NCI-H1092 treated with DMSO at 0.1 percent for 48 hours (cell line): ENCODE data around the gene AK9.

Experiments used
- DNase-seq: peaks from one replicate; lab custom pipeline; 2025; lab: John Stamatoyannopoulos, UW

The AK9 gene

GRCh38 chr6:109695468-109695867 is 4.5 kb upstream of the AK9 start:
- DNase-seq: no peak

- no peak for DNase-seq
Observed at GRCh38 chr6:109693111-109693510, 2.1 kb upstream of the AK9 start.

- peak; percentile 67 for DNase-seq
Observed at GRCh38 chr6:109690373-109690736, 647 bp downstream of the AK9 start.

- no peak for DNase-seq
Observed at GRCh38 chr6:109687271-109687761, 3.7 kb downstream of the AK9 start.

GRCh38 chr6:109686566-109687265 is 4.3 kb downstream of the AK9 start:
- no peak for DNase-seq

GRCh38 chr6:109678661-109679505 is 12.1 kb downstream of the AK9 start:
- DNase-seq: peak; percentile 58

GRCh38 chr6:109678240-109678639 is 12.8 kb downstream of the AK9 start:
- DNase-seq: no peak

- DNase-seq: no peak
Observed at GRCh38 chr6:109676724-109677123, 14.3 kb downstream of the AK9 start.

- DNase-seq: no peak
Observed at GRCh38 chr6:109672839-109673238, 18.2 kb downstream of the AK9 start.

- no peak for DNase-seq
Observed at GRCh38 chr6:109672175-109672574, 18.8 kb downstream of the AK9 start.

GRCh38 chr6:109671733-109672132 is 19.3 kb downstream of the AK9 start:
- no peak for DNase-seq

GRCh38 chr6:109669811-109670210 is 21.2 kb downstream of the AK9 start:
- DNase-seq: no peak

GRCh38 chr6:109662192-109662591 is 28.8 kb downstream of the AK9 start:
- no peak for DNase-seq

GRCh38 chr6:109660526-109661320 is 30.3 kb downstream of the AK9 start:
- DNase-seq: no peak

- DNase-seq: no peak
Observed at GRCh38 chr6:109655761-109656262, 35.2 kb downstream of the AK9 start.

- no peak for DNase-seq
Observed at GRCh38 chr6:109653264-109653663, 37.7 kb downstream of the AK9 start.

GRCh38 chr6:109644131-109644530 is 46.9 kb downstream of the AK9 start:
- DNase-seq: no peak

- no peak for DNase-seq
Observed at GRCh38 chr6:109632405-109632804, 58.6 kb downstream of the AK9 start.

GRCh38 chr6:109631403-109631802 is 59.6 kb downstream of the AK9 start:
- DNase-seq: no peak

GRCh38 chr6:109628158-109629000 is 62.6 kb downstream of the AK9 start:
- no peak for DNase-seq

- no peak for DNase-seq
Observed at GRCh38 chr6:109626311-109626710, 64.7 kb downstream of the AK9 start.
